Adipose tissue (tissue), 3 donors: Measurements from ENCODE around the gene WAS. TPM values are rescaled to one million over a fixed set of nuclear protein-coding genes. Genes with fewer than 3 reads are reported as not detected.
"Not testable (repeated sequence)": the region's sequence is repeated elsewhere in the genome, so short reads cannot be mapped to it uniquely, and the experiment has no call there.

Source experiments
- H3K27ac ChIP-seq: one replicate; pipeline ENCODE4 v1.5.1; 2013; ENCODE audit warnings: low read depth, low read length
- WGBS, 3 donors: extraction: QIAGEN DNeasy Blood & Tissue Kit; methylation state at CpG; one replicate each; pipeline ENCODE4 v1.1.7; 2013; 5-methylcytosine and 5-hydroxymethylcytosine counted together
- polyA plus RNA-seq, 3 donors: library from polyadenylated mRNA; stranded (reverse); fragments of 200-250 nt; gene quantifications; one replicate each; pipeline ENCODE4 v1.2.3, GENCODE V29; 2013
- donor health status: healthy with polysubstance abuse.
- donor health status: Bipolar disorder and iron deficiency.
- donor health status: healthy.

WAS gene
- polyA plus RNA-seq = 10 to 100 TPM in 1 of 3 donors, 1 to 10 TPM in 2; 1.6 to 11.7 (median 9.6) TPM

GRCh38 chrX:48683411-48683982 lies at the start of gene WAS:
TSS of gene WAS (plus strand) at chrX:48683799. CDS start at chrX:48683854, 55 bp downstream.
- 53 to 86% (median 61%) methylated on average over 11 to 13 of the region's 13 CpGs for WGBS, 3 donors
- no peak within 1 kb of the TSS for H3K27ac ChIP-seq

GRCh38 chrX:48636301-48636700 lies 47.3 kb upstream of the WAS start:
- WGBS, 3 donors = 50 to 100% (median 67%) methylated on average over 1 of the region's 1 CpG
- H3K27ac ChIP-seq = no peak overlapping the region

- H3K27ac ChIP-seq = no peak overlapping the region
- 29 to 68% (median 49%) methylated on average over 2 of the region's 2 CpGs for WGBS, 3 donors
Measured at GRCh38 chrX:48636776-48637175, 46.8 kb upstream of the WAS start.

DNA sequence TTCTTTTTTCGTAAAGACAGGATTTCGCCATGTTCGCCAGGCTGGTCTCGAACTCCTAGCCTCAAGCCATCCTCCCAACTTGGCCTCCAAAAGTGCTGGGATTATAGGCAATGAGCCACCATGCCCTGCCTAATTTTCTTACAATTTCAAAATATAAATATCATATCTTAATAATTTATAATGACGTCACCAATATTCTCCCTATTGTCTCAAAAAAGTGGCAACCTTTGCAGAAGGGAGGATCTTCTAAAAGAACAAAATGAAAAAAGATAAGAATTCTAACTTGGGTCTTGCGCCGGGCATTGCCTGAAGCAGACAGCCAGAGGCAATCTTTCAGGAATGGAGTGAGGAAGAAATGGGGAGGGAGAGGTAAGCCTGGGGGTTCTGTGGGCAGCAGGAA lies 37.9 kb upstream of the WAS start:
- H3K27ac ChIP-seq = no peak overlapping the region
- WGBS, 3 donors = 85 to 89% (median 87%) methylated on average over 7 of the region's 7 CpGs

- WGBS, 3 donors = 6 to 24% (median 23%) methylated on average over 6 of the region's 6 CpGs
- H3K27ac ChIP-seq = no peak overlapping the region
Measured at GRCh38 chrX:48648336-48648751, 35.3 kb upstream of the WAS start.

DNA sequence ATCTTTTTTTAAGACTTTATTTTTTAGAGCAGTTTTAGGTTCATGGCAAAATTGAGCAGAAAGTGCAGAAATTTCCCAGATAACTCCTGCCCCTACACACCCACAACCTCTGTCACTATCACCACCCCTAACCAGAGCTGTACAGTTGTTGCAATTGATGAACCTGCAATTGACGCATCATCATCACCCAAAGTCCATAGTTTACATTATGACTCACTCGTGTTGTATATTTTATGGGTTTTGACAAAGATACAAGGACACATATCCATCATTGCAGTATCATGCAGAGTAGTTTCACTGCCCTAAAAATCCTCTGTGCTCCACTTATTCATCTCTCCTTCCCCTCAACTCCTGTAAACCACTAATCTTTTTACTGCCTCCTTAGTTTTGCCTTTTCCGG lies 34.5 kb upstream of the WAS start:
- H3K27ac ChIP-seq = no peak overlapping the region
- WGBS, 3 donors = 79 to 86% (median 85%) methylated on average over 3 of the region's 3 CpGs

- whole genome bisulfite sequencing, 3 donors = 63 to 79% (median 68%) methylated on average over 4 to 5 of the region's 5 CpGs
Measured at GRCh38 chrX:48652055-48652579, 31.5 kb upstream of the WAS start.

GRCh38 chrX:48654746-48655145 lies 28.9 kb upstream of the WAS start:
- not testable (repeated sequence) for H3K27ac ChIP-seq
- WGBS, 3 donors = 49 to 74% (median 58%) methylated on average over 9 to 19 of the region's 19 CpGs

More at GRCh38 chrX:48652055-48652579, 31.5 kb upstream of the WAS start:
- not testable (repeated sequence) for H3K27ac ChIP-seq

GRCh38 chrX:48659686-48660085 lies 23.9 kb upstream of the WAS start:
- not testable (repeated sequence) for H3K27ac ChIP-seq
- WGBS, 3 donors = 89 to 97% (median 95%) methylated on average over 10 to 29 of the region's 34 CpGs

- WGBS, 3 donors = 67 to 91% (median 87%) methylated on average over 1 of the region's 1 CpG
- no peak overlapping the region for H3K27ac ChIP-seq
Measured at GRCh38 chrX:48663241-48663640, 20.4 kb upstream of the WAS start.

- no peak overlapping the region for H3K27ac ChIP-seq
- 64 to 94% (median 91%) methylated on average over 1 of the region's 1 CpG for WGBS, 3 donors
Measured at GRCh38 chrX:48664156-48664555, 19.4 kb upstream of the WAS start.

GRCh38 chrX:48665991-48666390 lies 17.6 kb upstream of the WAS start:
- WGBS, 3 donors = 71 to 83% (median 77%) methylated on average over 2 of the region's 2 CpGs
- H3K27ac ChIP-seq = no peak overlapping the region

DNA sequence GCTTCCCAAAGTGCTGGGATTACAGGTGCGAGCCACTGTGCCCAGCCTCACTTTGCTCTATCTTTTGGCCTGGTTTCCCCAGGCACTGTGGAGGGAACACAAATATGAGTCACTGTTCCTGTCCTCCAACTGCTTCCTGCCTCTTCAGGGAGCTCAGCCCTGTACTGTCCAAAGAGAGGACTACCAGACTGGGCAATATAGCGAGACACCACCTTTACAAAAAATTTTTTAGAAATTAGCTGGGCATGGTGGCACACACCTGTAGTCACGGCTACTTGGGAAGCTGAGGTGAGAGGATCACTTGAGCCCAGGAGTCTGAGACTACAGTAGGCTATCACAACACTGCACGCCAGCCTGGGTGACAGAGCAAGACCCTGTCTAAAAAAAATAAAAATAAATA lies 16.9 kb upstream of the WAS start:
- no peak overlapping the region for H3K27ac ChIP-seq
- 81 to 88% (median 85%) methylated on average over 3 to 4 of the region's 4 CpGs for WGBS, 3 donors

- WGBS, 3 donors = 62 to 76% (median 67%) methylated on average over 4 of the region's 4 CpGs
- no peak overlapping the region for H3K27ac ChIP-seq
Measured at GRCh38 chrX:48667509-48667908, 16.1 kb upstream of the WAS start.

GRCh38 chrX:48668187-48668586 lies 15.4 kb upstream of the WAS start:
- not testable (repeated sequence) for H3K27ac ChIP-seq
- WGBS, 3 donors = 68 to 89% (median 85%) methylated on average over 11 of the region's 11 CpGs

GRCh38 chrX:48676106-48676892 lies 7.3 kb upstream of the WAS start:
- 0 to 35% (median 0%) methylated on average over 32 to 66 of the region's 67 CpGs for WGBS, 3 donors

GRCh38 chrX:48676893-48677270 lies 6.7 kb upstream of the WAS start:
- 2 to 30% (median 6%) methylated on average over 8 to 9 of the region's 9 CpGs for WGBS, 3 donors
- H3K27ac ChIP-seq = peak overlapping the region; percentile 75

More at GRCh38 chrX:48676106-48676892, 7.3 kb upstream of the WAS start:
- H3K27ac ChIP-seq = peak overlapping the region; percentile 75

DNA sequence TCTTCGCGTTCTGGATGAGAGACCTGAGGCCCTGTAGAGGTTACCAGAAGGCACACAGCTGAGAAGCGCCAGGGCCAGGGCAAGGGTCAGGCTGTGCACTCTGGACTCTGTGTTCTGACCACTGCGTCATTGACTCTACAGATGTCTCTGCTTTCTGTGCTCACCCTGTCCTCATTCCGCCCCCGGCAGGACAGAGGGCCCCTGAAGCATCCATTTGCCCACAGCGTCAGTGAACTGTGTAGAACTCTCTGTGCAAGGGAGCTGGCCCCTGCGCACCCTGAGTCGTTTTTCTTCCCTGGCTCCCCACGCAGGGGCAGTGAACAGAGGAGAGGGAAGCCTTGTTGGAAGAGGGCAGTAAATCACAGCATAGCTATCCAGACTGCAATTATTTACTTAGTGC lies 6.1 kb upstream of the WAS start:
- no peak overlapping the region for H3K27ac ChIP-seq
- WGBS, 3 donors = 38 to 60% (median 51%) methylated on average over 8 to 10 of the region's 10 CpGs

- not testable (repeated sequence) for H3K27ac ChIP-seq
- 19 to 39% (median 21%) methylated on average over 2 of the region's 2 CpGs for WGBS, 3 donors
Measured at GRCh38 chrX:48680467-48680866, 3.1 kb upstream of the WAS start.

- H3K27ac ChIP-seq = not testable (repeated sequence)
- 82 to 96% (median 93%) methylated on average over 6 of the region's 6 CpGs for WGBS, 3 donors
Measured at GRCh38 chrX:48680925-48681324, 2.7 kb upstream of the WAS start.
